Fibroblast of the aortic adventitia (primary cell): Measurements from ENCODE around the gene GEMIN4. TPM values are rescaled to one million over a fixed set of nuclear protein-coding genes. Genes with fewer than 3 reads are reported as not detected.
"Not testable (repeated sequence)": the region's sequence is repeated elsewhere in the genome, so short reads cannot be mapped to it uniquely, and the experiment has no call there.

Experiments used
- DNase-seq: peaks from one replicate; pipeline ENCODE4 v3.0.0-alpha.2; 2010; ENCODE audit warnings: low read depth
- H3K4me3 ChIP-seq: 2 replicates; pipeline ENCODE4 v1.5.1; 2011; ENCODE audit warnings: low read depth, mild to moderate bottlenecking, control low read depth, low read length, moderate library complexity
- total RNA-seq: library from RNA; depleted of rRNA; stranded (reverse); fragments of >200 nt; gene quantifications from 2 replicates; pipeline ENCODE4 v1.2.3, GENCODE V29; 2012; ENCODE audit warnings: low replicate concordance
- TF ChIP-seq, protein P1 (sequence below): IDR thresholded peaks from 2 replicates; pipeline ENCODE4 v1.5.1; 2011; ENCODE audit warnings: mild to moderate bottlenecking, low read length, control low read depth, inconsistent platforms; ENCODE audit not compliant: insufficient read depth

The GEMIN4 gene
- total RNA-seq, 1 donor = 16.7 TPM

DNA sequence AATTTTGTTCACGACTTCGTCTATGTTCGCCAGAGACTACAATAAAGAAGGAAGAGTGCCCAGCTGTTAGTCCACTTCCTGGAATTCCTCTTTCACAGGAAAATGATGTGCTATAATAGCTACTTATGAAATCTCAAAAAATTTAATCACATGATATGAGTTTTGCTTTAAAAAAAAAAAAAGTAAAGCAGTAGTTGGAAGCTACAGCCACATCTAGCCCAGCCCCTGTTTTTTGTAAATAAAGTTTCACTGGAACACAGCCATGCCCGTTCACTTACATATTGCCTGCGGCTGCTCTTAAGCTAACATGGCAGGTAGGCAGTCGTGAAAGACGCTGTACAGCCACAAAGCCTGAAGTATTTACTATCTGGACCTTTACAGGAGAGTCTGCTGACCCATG lies 52.7 kb downstream of the GEMIN4 start:
- TF ChIP-seq, protein P1, sequence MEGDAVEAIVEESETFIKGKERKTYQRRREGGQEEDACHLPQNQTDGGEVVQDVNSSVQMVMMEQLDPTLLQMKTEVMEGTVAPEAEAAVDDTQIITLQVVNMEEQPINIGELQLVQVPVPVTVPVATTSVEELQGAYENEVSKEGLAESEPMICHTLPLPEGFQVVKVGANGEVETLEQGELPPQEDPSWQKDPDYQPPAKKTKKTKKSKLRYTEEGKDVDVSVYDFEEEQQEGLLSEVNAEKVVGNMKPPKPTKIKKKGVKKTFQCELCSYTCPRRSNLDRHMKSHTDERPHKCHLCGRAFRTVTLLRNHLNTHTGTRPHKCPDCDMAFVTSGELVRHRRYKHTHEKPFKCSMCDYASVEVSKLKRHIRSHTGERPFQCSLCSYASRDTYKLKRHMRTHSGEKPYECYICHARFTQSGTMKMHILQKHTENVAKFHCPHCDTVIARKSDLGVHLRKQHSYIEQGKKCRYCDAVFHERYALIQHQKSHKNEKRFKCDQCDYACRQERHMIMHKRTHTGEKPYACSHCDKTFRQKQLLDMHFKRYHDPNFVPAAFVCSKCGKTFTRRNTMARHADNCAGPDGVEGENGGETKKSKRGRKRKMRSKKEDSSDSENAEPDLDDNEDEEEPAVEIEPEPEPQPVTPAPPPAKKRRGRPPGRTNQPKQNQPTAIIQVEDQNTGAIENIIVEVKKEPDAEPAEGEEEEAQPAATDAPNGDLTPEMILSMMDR = no peak
- DNase-seq = no peak
- H3K4me3 ChIP-seq = no peak overlapping the region

DNA sequence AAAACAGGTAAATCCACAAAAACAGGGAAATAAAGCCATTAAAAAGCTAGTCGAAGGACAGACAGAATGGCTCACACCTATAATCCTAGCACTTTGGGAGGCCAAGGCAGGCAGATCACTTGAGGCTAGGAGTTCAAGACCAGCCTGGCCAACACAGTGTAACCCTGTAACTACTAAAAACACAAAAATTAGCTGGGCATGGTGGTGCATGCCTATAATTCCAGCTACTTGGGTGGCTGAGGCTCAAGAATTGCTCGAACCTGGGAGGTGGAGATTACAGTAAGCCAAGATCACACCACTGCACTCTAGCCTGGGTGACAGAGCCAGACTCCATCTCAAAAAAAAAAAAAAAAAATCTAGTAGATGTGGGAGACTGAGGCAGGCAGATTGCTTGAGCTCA lies 54.0 kb downstream of the GEMIN4 start:
- not testable (repeated sequence) for H3K4me3 ChIP-seq

GRCh38 chr17:697682-698081 lies 54.4 kb downstream of the GEMIN4 start:
- no peak overlapping the region for H3K4me3 ChIP-seq
- TF ChIP-seq, protein P1 = no peak
- DNase-seq = no peak

More for the DNA sequence above, 54.0 kb downstream of the GEMIN4 start:
- DNase-seq = not testable (repeated sequence)

- H3K4me3 ChIP-seq = no peak overlapping the region
- TF ChIP-seq, protein P1 = no peak
- DNase-seq = no peak
These were observed 55.7 kb downstream of the GEMIN4 start for GRCh38 chr17:696369-696768.

Other genes with a start within 250 kb of the GEMIN4 start
- gene VPS53, start 37.4 kb downstream of the GEMIN4 start, total RNA-seq = 14.3 and 29.5 TPM in 2 replicates
- gene TLCD3A, start 19.7 kb downstream of the GEMIN4 start, total RNA-seq = 12.9 and 27.5 TPM in 2 replicates
- gene GLOD4, start 30.0 kb upstream of the GEMIN4 start, total RNA-seq = 49.9 and 75.6 TPM in 2 replicates
- gene MRM3, start 30.1 kb upstream of the GEMIN4 start, total RNA-seq = 15.8 and 21.7 TPM in 2 replicates
- 5.1 and 18.1 TPM in 2 replicates for gene NXN, start 227.5 kb upstream of the GEMIN4 start, total RNA-seq
- gene TIMM22, start 244.9 kb upstream of the GEMIN4 start, total RNA-seq = 8.7 and 15.8 TPM in 2 replicates